Right hindlimb (tissue), 1 donor: ENCODE data around the gene MARCHF4.
"Not testable (repeated sequence)": the region's sequence is repeated elsewhere in the genome, so short reads cannot be mapped to it uniquely, and the experiment has no call there.

Source experiments
- DNase-seq: peaks from one replicate; pipeline ENCODE4 v3.0.0-alpha.2; 2018

Gene MARCHF4

DNA sequence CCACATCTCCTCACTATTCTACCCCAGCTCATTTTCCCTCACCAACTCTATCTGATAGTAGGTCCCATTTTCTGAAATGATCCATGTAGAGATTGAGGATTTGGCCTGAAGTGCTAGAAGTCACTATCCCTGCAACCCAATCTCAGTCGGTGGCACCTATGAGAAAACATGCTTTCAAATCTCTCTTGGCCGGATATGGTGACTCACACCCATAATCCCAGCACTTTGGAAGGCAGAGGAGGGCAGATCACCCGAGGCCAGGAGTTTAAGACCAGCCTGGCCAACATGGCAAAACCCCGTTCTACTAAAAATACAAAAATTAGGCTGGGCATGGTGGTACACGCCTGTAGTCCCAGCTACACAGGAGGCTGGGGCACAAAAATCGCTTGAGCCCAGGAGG lies 19.1 kb upstream of the MARCHF4 start:
- DNase-seq, result no peak

GRCh38 chr2:216389570-216389969 lies 17.3 kb upstream of the MARCHF4 start:
- DNase-seq, result no peak

GRCh38 chr2:216388046-216388884 lies 16.0 kb upstream of the MARCHF4 start:
- DNase-seq, result no peak

- DNase-seq, result no peak
Observed at GRCh38 chr2:216387262-216387661, 15.0 kb upstream of the MARCHF4 start.

GRCh38 chr2:216385478-216385877 lies 13.2 kb upstream of the MARCHF4 start:
- DNase-seq, result no peak

DNA sequence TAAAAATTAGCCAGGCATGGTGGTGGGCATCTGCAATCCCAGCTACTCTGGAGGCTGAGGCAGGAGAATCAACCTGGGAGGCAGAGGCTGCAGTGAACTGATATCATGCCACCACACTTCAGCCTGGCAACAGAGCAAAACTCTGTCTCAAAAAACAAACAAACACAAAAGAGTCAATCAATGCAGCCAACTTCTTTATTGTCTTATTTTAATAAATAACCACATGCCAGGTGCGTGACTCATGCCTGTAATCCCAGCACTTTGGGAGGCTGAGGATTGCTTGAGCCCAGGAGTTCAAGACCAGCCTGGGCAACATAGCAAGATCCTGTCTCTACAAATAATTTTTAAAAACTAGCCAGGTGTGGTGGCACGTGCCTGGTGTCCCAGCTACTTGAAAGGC lies 12.1 kb upstream of the MARCHF4 start:
- not testable (repeated sequence) for DNase-seq

GRCh38 chr2:216379977-216380376 lies 7.7 kb upstream of the MARCHF4 start:
- DNase-seq, result no peak

- DNase-seq, result no peak
Observed at GRCh38 chr2:216375286-216375685, 3.0 kb upstream of the MARCHF4 start.

DNA sequence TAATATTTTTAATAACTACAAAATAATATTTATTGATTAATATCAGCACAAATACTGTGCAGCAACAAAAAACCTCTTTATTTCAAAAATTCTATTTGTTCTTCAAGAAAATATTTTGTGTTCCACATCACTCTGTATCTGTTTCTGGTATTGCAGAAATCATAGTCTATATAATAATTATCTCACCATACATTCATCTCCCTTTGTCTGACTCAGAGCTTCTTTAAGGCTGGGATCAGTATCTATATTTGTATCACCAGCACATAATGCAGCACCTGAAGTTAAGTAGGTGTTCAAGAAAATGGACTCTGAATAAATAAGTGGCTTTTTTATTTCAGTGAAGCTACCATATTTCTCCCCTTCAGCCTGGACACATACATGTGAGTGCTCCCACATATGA lies 1.6 kb upstream of the MARCHF4 start:
- no peak for DNase-seq

- no peak for DNase-seq
Observed at GRCh38 chr2:216372761-216373291, 543 bp upstream of the MARCHF4 start.

DNA sequence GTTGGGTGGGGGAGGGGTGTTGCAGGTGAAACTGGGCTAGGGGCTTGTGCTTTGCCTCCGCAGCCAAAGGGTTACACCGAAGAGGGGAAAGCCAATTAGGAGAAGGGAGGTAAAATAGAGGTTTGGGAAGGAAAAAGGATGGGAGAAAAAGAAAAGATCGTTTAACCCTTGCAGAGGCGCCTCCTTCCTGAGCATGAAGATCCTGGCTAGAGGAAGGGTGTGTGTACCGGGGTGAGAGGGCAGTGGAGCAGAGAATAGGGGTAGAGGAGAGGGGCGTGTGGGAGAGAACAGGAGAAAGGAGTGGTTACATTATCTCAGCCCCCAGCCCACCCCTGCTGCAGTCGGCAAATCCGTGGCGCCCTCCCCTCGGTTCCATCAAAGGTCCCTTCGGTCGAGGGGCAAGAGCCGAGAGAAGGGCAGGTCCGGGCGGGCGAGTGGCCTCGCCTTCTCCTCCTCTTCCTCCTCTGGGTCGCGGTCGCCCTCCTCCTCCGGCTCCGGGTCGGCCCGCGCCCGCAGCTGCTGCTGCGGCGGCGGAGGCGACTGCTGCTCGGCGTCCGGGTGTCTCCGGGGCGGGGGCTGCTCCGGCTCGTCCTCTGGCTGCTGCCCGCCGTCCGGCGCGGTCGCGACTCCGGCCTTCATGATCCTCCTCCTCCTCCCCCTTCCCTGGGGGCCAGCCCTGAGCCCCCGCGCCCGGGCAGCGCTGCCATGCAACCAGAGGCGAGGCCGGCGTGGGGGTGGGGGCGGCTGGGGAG lies 1.1 kb downstream of the MARCHF4 start:
- DNase-seq, result no peak

GRCh38 chr2:216369821-216370220 lies 2.5 kb downstream of the MARCHF4 start:
- DNase-seq, result no peak

DNA sequence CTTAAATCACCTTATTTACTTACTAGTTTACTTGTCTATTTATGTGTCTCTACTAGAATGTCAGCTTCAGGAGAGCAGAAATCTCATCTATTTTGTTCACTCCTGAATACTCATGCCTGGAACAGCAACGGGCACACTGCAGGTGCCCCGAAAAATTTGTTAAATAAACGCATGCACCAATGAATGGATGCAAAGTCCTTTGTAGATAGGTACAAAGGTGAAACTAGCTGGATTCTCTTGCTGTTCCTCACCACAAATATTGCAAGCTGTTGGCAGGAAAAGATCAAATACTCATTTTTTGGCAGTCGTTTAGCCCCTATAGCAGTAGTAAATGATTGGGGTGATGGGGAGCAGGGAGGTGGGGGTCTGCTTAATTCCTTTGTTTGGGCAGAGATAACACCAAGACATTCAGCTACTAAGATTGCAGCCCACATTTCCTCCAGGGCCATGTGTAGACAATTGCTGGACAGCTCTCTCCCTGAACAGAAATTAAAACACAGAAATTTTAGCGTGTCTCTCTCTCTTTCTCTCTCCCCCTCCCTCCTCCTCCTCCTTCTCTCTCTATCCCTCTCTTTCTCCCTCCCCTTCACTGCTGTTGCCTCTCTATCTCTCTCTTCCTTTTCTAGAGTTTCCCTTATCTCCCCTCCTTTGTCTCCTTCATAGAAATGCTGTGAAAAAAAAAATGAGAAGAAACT lies 5.4 kb downstream of the MARCHF4 start:
- DNase-seq, result no peak

GRCh38 chr2:216365518-216365917 lies 6.8 kb downstream of the MARCHF4 start:
- no peak for DNase-seq

- no peak for DNase-seq
Observed at GRCh38 chr2:216363221-216363620, 9.1 kb downstream of the MARCHF4 start.

GRCh38 chr2:216362730-216363129 lies 9.6 kb downstream of the MARCHF4 start:
- DNase-seq, result peak; percentile 47

DNA sequence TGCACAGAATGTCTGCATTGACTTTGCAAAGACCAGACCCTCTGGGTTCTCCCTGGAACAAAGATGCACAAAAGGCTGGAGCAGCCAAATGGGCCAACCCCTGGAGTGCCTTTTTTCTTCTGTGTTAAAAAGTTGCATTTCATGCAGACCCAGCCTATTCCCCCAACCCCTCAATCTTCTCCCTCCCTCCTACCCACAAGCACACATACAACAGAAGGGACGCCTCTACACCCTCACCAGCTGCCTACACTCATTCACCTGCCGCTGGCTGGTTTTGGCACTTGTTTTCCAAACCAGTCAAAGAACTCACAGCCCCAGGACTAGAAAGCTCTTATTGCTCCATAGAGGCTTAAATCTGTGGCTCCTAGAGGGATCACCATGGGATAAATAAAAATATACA lies 16.6 kb downstream of the MARCHF4 start:
- DNase-seq, result no peak

DNA sequence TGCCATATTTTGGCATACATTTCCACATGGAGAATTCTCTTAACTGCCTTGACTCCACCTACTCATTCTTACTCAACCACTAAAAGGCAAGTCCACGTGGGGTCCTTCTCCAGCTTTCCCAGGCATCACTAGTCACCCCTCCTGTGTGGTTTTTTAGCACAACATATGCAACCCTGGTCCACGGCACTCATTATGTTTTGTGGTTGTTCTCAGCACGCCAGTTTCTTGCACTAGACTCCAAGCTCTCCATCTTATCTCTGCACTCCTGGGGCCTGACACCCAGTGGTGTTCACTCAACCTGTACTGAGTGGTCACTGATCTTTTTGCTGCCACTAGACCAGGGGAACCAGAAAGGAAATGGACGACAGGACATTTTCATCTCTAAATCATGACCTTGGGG lies 18.0 kb downstream of the MARCHF4 start:
- no peak for DNase-seq

DNA sequence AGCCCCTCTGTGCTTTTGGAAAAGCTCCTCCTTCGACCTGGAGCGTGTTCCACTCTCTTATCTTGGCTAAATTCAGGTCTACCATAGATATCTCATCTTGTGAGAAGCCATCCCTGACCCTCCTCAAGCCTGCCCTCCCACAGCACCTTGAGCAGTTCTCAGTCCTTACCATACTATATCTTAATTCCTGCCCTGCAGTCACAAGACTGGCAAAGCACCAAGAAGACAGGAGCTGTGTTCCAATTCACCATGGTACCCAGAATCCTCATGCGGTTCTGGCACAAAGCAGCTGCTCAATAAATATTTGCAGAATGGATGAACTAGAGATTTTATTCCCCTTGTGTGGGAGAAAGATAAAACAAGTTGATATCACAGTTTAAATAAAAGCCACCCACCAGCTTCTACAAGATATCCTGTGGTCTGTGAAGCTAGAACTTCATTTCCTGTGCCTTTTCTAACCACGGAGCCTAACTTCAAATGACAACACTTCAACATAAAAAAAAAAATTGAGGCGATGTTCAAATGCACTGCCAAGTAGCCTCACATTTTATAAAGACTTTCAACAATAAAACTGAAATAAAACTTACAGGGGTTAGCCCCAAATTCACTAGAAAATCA lies 19.5 kb downstream of the MARCHF4 start:
- DNase-seq, result no peak

DNA sequence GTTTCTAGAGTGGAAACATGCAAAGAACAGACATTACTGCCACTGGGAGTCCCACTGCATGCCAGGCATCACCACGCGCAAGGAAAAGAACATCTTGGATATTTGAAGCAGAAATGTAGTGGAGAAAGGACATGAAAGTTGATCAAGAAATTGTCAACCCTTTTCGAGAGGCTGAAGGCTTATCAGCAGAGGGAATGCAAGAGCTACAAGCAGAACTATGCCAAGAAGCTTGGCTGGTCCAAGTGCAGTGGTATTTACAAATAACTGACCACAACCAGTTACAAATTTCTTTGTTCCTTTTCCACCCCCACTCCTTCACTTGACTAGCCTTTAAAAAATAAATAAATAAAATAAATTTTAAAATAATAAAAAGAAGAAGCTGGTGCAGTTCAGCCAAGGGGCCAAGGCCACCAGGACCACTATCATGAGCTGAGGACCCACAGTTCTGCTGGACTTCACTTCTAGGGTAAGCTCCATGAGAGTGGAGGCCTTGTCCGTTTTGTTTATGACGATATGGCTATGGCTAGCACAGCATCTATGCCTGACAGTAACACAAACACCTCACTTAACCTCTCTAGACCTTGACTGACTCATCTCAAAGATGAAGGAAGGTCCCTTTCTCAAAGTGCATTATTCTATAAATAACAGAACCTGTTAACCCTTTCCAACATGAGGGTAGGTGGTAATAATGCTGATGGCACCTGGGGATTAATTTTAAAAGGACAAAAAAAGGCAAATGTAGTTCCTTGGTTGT lies 20.9 kb downstream of the MARCHF4 start:
- DNase-seq, result no peak

- no peak for DNase-seq
Observed at GRCh38 chr2:216350214-216350791, 22.0 kb downstream of the MARCHF4 start.

DNA sequence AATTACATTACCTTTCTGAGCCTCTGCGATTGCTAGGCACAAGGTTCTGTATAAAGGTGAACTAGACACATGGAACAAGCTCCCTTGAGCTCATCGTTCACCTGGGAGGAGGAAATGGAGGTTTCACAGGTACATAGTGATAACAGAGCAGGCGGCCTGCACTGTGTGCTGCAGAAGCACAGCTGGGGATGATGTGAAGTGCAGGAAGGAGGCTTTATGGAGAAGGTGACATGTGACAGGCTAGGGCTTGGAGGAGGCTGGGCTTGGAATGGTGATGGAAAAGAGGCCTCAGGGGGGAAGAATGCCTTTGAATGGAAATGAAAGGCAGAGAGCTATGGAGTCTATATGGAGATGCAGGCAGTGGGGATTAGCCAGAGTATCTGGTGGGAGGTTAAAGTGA lies 22.9 kb downstream of the MARCHF4 start:
- DNase-seq, result no peak
